ENCODE data around the gene MAEA.
A peak's percentile ranks its signal among the peaks of the same experiment; 100 is the strongest.

Gene MAEA

DNA sequence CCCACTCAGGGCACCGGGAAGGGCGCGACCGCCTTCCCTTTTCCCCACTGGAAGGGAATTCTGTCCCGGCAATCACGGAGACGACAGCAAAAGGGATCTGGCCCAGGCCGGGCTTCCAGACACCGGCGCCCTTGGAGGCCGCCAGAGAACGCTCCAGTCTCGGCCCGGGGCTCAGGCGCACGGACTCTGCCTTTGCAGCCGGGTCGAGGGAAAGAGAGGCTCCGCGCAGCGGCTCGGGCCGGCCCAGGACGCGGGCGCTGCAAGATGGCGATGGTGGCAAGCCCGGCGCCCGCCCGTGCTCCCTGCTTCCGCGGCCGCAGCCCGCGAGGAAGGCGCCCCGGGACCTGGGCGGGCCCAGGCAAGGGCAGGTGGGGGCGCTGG lies 41.8 kb upstream of the MAEA start:
- H3K36me3 ChIP-seq (ENCODE audit: low read length), result peaks cover 4% of the 10 kb centered on the region; the same call in 1 of the 2 replicates
- peak overlapping the region; percentile 69 for H3K4me2 ChIP-seq (ENCODE audit: low read depth, low read length, poor library complexity, severe bottlenecking)
- H3K27me3 ChIP-seq (ENCODE audit: low read length), result no peaks in the 10 kb centered on the region
- peaks cover 4% of the 10 kb centered on the region; the same call in 1 of the 2 replicates for H4K20me1 ChIP-seq (ENCODE audit: low read depth, low read length)
- H3K79me2 ChIP-seq (ENCODE audit: insufficient read depth, low read length), result peaks cover 65% of the 10 kb centered on the region
- peak overlapping the region; percentile 89 for H3K27ac ChIP-seq (ENCODE audit: low read depth, low read length)
- no peak overlapping the region for H2AFZ ChIP-seq (ENCODE audit: low read depth, low read length, severe bottlenecking)
- TF ChIP-seq, protein P1, sequence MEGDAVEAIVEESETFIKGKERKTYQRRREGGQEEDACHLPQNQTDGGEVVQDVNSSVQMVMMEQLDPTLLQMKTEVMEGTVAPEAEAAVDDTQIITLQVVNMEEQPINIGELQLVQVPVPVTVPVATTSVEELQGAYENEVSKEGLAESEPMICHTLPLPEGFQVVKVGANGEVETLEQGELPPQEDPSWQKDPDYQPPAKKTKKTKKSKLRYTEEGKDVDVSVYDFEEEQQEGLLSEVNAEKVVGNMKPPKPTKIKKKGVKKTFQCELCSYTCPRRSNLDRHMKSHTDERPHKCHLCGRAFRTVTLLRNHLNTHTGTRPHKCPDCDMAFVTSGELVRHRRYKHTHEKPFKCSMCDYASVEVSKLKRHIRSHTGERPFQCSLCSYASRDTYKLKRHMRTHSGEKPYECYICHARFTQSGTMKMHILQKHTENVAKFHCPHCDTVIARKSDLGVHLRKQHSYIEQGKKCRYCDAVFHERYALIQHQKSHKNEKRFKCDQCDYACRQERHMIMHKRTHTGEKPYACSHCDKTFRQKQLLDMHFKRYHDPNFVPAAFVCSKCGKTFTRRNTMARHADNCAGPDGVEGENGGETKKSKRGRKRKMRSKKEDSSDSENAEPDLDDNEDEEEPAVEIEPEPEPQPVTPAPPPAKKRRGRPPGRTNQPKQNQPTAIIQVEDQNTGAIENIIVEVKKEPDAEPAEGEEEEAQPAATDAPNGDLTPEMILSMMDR (IDR thresholded peaks at IDR 0.05; ENCODE audit: insufficient read depth, low read length, poor library complexity, severe bottlenecking), result no peak
- TF ChIP-seq EZH2phosphoT487 (conservative IDR thresholded peaks at IDR 0.05; ENCODE audit: low read length), result no peak
- H3K9me3 ChIP-seq (ENCODE audit: insufficient read depth, low read length), result no peaks in the 10 kb centered on the region
- peak overlapping the region; percentile 99 for H3K4me3 ChIP-seq (ENCODE audit: insufficient read depth, low read length, poor library complexity, severe bottlenecking)
- peak overlapping the region; percentile 100 for H3K9ac ChIP-seq (ENCODE audit: low read length)
- H3F3A ChIP-seq (ENCODE audit: insufficient read depth), result no peaks in the 10 kb centered on the region
- no peaks in the 10 kb centered on the region for H3K9me2 ChIP-seq (replicated peaks; ENCODE audit: insufficient read depth, low read length)

DNA sequence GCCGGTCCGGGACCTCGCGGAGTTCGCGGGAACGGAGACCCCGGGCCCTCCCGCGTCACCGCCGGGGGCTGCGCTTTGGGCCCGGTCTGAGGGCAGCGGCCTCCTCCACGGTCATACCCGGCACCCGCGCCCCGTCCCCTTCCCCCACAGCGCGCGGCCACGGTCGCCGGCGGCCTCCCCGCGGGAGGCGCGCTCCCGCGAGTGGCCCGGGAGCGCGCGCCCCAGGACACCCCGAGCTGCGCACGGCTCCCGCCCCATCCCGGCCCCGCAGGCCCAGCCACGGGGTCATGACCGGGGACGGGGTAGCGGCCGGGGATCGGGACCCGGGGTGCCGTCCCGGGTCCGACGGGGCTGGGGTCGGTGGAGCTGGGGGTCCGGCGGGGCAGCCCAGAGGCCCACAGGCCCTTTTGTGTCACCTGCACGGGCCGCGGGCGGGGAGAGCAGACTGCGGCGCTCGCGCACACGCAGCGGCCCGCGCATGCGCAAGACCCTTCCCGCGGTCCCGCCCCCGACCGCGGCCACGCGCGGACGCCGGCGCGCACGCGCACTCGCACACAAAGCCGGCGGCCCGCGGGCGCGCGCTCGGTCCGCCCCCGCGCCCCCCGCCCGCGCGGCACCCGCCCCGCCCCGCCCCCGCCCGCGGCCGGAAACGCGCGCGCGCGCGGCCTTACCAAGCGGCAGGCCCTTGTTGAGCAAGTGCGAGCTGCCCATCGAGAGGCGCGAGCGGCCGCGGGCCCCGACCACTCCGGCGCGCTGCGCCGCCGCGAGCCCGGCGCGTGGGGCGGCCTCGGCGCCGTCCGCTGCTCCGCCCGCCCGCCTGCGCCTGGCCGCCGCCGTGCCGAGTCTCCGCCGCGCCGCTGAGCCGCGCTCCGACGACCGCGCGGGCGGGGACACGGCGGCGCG lies 41.2 kb upstream of the MAEA start, which contains the start of gene CTBP1:
CTBP1 (minus strand) TSS at position 886 of the 903 bp plus-strand sequence. CDS start 7,799 bp downstream, outside the sequence.
- Histone ChIP-seq H3K4me3 (ENCODE audit: insufficient read depth, low read length, poor library complexity, severe bottlenecking) (peak within 1 kb of the TSS; percentile 99), H3K27me3 (ENCODE audit: low read length) (no peaks in the 10 kb centered on the region), H3K9ac (ENCODE audit: low read length) (peak within 1 kb of the TSS; percentile 100), H3K27ac (ENCODE audit: low read depth, low read length) (peak within 1 kb of the TSS; percentile 89), H3K36me3 (ENCODE audit: low read length) (peaks cover 4% of the 10 kb centered on the region; the same call in 1 of the 2 replicates), H3K9me3 (ENCODE audit: insufficient read depth, low read length) (no peaks in the 10 kb centered on the region), H3K79me2 (ENCODE audit: insufficient read depth, low read length) (peaks cover 58% of the 10 kb centered on the region), H3F3A (ENCODE audit: insufficient read depth) (no peaks in the 10 kb centered on the region), H3K4me2 (ENCODE audit: low read depth, low read length, poor library complexity, severe bottlenecking) (peak within 1 kb of the TSS; percentile 91), H3K9me2 (replicated peaks; ENCODE audit: insufficient read depth, low read length) (no peaks in the 10 kb centered on the region), H2AFZ (ENCODE audit: low read depth, low read length, severe bottlenecking) (peak within 1 kb of the TSS; percentile 86), H4K20me1 (ENCODE audit: low read depth, low read length) (no peaks in the 10 kb centered on the region; the same call in 1 of the 2 replicates)
- TF ChIP-seq EZH2phosphoT487 (conservative IDR thresholded peaks at IDR 0.05; ENCODE audit: low read length), result no peak
- TF ChIP-seq, protein P1 (IDR thresholded peaks at IDR 0.05; ENCODE audit: insufficient read depth, low read length, poor library complexity, severe bottlenecking), result no peak

GRCh38 chr4:1249148-1249730 lies 40.5 kb upstream of the MAEA start:
- Histone ChIP-seq H3K9ac (ENCODE audit: low read length) (peak overlapping the region; percentile 98), H3K36me3 (ENCODE audit: low read length) (peaks cover 4% of the 10 kb centered on the region; the same call in 1 of the 2 replicates), H3K27ac (ENCODE audit: low read depth, low read length) (peak overlapping the region; percentile 89), H3F3A (ENCODE audit: insufficient read depth) (no peaks in the 10 kb centered on the region), H4K20me1 (ENCODE audit: low read depth, low read length) (no peaks in the 10 kb centered on the region; the same call in 1 of the 2 replicates), H2AFZ (ENCODE audit: low read depth, low read length, severe bottlenecking) (peak overlapping the region; percentile 86), H3K79me2 (ENCODE audit: insufficient read depth, low read length) (peaks cover 51% of the 10 kb centered on the region), H3K9me3 (ENCODE audit: insufficient read depth, low read length) (no peaks in the 10 kb centered on the region), H3K4me2 (ENCODE audit: low read depth, low read length, poor library complexity, severe bottlenecking) (peak overlapping the region; percentile 91), H3K4me3 (ENCODE audit: insufficient read depth, low read length, poor library complexity, severe bottlenecking) (peak overlapping the region; percentile 76), H3K27me3 (ENCODE audit: low read length) (no peaks in the 10 kb centered on the region), H3K9me2 (replicated peaks; ENCODE audit: insufficient read depth, low read length) (no peaks in the 10 kb centered on the region)
- TF ChIP-seq, protein P1 (IDR thresholded peaks at IDR 0.05; ENCODE audit: insufficient read depth, low read length, poor library complexity, severe bottlenecking), result no peak
- no peak for TF ChIP-seq EZH2phosphoT487 (conservative IDR thresholded peaks at IDR 0.05; ENCODE audit: low read length)
